Measurements from ENCODE around the gene ESR2. TPM values are rescaled to one million over a fixed set of nuclear protein-coding genes. Genes with fewer than 3 reads are reported as not detected.

The ESR2 gene
- polyA plus RNA-seq, 3 donors: 0.04 TPM; not detected in 2

DNA sequence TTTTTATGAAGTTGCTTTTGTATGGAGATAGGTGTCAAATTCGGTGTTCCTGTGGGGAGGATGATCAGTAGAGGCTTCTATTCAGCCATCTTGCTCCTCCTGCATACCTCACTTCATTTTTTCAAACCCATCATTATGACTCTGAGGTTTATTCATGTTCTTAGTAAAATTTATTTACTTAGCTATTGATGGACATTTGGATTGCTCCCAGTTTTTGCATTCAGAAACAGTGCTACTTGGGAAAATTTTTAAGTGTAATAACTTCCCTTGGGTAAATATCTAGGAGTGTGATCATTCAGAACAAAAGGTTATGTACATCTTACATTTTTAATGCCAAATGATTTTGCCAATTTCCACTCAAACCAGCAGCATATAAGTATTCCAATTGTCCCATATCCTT lies 233.1 kb downstream of the ESR2 start:
- no peaks in the 10 kb centered on the region for H3K4me1 ChIP-seq (ENCODE audit: control insufficient read depth in 1 of 2, insufficient read depth in 2 of 2, low read length in 2 of 2)
- Mint-ChIP-seq H3K36me3 (no peaks in the 10 kb centered on the region), H3K9me3 (peaks cover 0 to 2% (median 0%) of the 10 kb centered on the region in 7 donors), H3K27ac (no peak overlapping the region), H3K27me3 (ENCODE audit: low read depth in 3 of 3) (peaks cover 3 to 6% (median 4%) of the 10 kb centered on the region in 3 donors), H3K4me3 (no peak overlapping the region), H3K4me1 (no peaks in the 10 kb centered on the region)
- H4K20me1 ChIP-seq (ENCODE audit: insufficient read depth, low read length): no peaks in the 10 kb centered on the region
- no peak overlapping the region for H3K4me3 ChIP-seq (replicated peaks in 1 of 3; ENCODE audit: low read depth in 2 of 3, low read length in 3 of 3)
- H3K36me3 ChIP-seq (replicated peaks in 1 of 2; ENCODE audit: control insufficient read depth in 1 of 2, insufficient read depth in 2 of 2, low read length in 2 of 2): no peaks in the 10 kb centered on the region
- intact Hi-C loops (cut with micrococcal nuclease): no loop called here
- no peak overlapping the region for H3K27ac ChIP-seq (ENCODE audit: low read depth in 1 of 2, low read length in 2 of 2)
- no peaks in the 10 kb centered on the region for H3K9me3 ChIP-seq (replicated peaks in 1 of 2; ENCODE audit: control insufficient read depth in 1 of 2, insufficient read depth in 1 of 2, low read length in 2 of 2)
- WGBS (ENCODE audit: insufficient coverage): no CpG with 5 or more reads among the region's 1 CpG
- H3K79me2 ChIP-seq (ENCODE audit: insufficient read depth, low read length): no peaks in the 10 kb centered on the region
- no peaks in the 10 kb centered on the region for H3K27me3 ChIP-seq (ENCODE audit: control insufficient read depth in 2 of 2, insufficient read depth in 2 of 2, low read length in 2 of 2)
- no peak for DNase-seq
- no peak overlapping the region for H3K9ac ChIP-seq (ENCODE audit: insufficient read depth, low read length, poor library complexity, severe bottlenecking)
- TF ChIP-seq, protein P1, sequence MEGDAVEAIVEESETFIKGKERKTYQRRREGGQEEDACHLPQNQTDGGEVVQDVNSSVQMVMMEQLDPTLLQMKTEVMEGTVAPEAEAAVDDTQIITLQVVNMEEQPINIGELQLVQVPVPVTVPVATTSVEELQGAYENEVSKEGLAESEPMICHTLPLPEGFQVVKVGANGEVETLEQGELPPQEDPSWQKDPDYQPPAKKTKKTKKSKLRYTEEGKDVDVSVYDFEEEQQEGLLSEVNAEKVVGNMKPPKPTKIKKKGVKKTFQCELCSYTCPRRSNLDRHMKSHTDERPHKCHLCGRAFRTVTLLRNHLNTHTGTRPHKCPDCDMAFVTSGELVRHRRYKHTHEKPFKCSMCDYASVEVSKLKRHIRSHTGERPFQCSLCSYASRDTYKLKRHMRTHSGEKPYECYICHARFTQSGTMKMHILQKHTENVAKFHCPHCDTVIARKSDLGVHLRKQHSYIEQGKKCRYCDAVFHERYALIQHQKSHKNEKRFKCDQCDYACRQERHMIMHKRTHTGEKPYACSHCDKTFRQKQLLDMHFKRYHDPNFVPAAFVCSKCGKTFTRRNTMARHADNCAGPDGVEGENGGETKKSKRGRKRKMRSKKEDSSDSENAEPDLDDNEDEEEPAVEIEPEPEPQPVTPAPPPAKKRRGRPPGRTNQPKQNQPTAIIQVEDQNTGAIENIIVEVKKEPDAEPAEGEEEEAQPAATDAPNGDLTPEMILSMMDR (IDR thresholded peaks at IDR 0.05): no peak
- no peak overlapping the region for H3K4me2 ChIP-seq (replicated peaks; ENCODE audit: extremely low read depth, low read length, poor library complexity, severe bottlenecking)
- H2AFZ ChIP-seq (ENCODE audit: insufficient read depth, low read depth, low read length, poor library complexity, severe bottlenecking): no peak overlapping the region

DNA sequence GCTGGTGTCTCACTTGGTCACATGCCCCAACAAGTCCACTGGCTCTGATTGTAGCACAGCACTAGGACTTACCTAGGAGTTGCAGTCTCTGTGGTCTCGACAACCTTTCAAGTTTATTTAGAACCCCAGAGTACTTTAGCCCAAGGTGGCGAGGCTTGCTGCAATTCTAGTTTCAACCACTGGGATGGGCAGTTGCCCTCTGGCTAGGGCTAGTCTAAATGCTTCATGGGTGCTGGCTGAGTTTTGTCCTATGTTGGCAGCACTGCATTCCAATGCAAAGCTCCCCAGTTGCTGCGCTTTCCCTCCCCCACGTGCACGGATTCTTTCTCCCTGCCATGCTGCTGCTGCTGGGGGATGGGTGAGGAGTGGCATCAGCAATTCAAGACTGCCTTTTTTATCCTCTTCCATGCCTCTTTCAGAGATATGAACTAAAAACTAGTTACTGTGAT lies 233.5 kb downstream of the ESR2 start:
- Histone ChIP-seq H3K9me3 (replicated peaks in 1 of 2; ENCODE audit: control insufficient read depth in 1 of 2, insufficient read depth in 1 of 2, low read length in 2 of 2) (no peaks in the 10 kb centered on the region), H2AFZ (ENCODE audit: insufficient read depth, low read depth, low read length, poor library complexity, severe bottlenecking) (no peak overlapping the region), H3K4me2 (replicated peaks; ENCODE audit: extremely low read depth, low read length, poor library complexity, severe bottlenecking) (no peak overlapping the region), H3K79me2 (ENCODE audit: insufficient read depth, low read length) (no peaks in the 10 kb centered on the region), H3K27me3 (ENCODE audit: control insufficient read depth in 2 of 2, insufficient read depth in 2 of 2, low read length in 2 of 2) (no peaks in the 10 kb centered on the region), H3K27ac (ENCODE audit: low read depth in 1 of 2, low read length in 2 of 2) (no peak overlapping the region), H3K9ac (ENCODE audit: insufficient read depth, low read length, poor library complexity, severe bottlenecking) (no peak overlapping the region), H4K20me1 (ENCODE audit: insufficient read depth, low read length) (no peaks in the 10 kb centered on the region), H3K4me1 (ENCODE audit: control insufficient read depth in 1 of 2, insufficient read depth in 2 of 2, low read length in 2 of 2) (no peaks in the 10 kb centered on the region), H3K4me3 (replicated peaks in 1 of 3; ENCODE audit: low read depth in 2 of 3, low read length in 3 of 3) (no peak overlapping the region), H3K36me3 (replicated peaks in 1 of 2; ENCODE audit: control insufficient read depth in 1 of 2, insufficient read depth in 2 of 2, low read length in 2 of 2) (no peaks in the 10 kb centered on the region)
- H3K27ac Mint-ChIP-seq: no peak overlapping the region
- no peak overlapping the region for H3K4me3 Mint-ChIP-seq
- TF ChIP-seq, protein P1 (IDR thresholded peaks at IDR 0.05): peak; percentile 34
- H3K27me3 Mint-ChIP-seq (ENCODE audit: low read depth in 3 of 3): peaks cover 3 to 6% (median 4%) of the 10 kb centered on the region in 3 donors
- intact Hi-C loops (cut with micrococcal nuclease): no loop called here
- DNase-seq: no peak
- 93% methylated on average over 2 of the region's 5 CpGs for WGBS (ENCODE audit: insufficient coverage)
- no peaks in the 10 kb centered on the region for H3K4me1 Mint-ChIP-seq
- H3K36me3 Mint-ChIP-seq: no peaks in the 10 kb centered on the region
- peaks cover 0 to 2% (median 0%) of the 10 kb centered on the region in 7 donors for H3K9me3 Mint-ChIP-seq

All from CD14-positive monocyte (primary cell).